ENCODE measurements around the gene TOMM70.

GRCh38 chr3:100319951-100320350 lies 80.9 kb downstream of the TOMM70 start:
- TF ChIP-seq CTCF (IDR thresholded peaks at IDR 0.05) (no peak), POLR2AphosphoS5 (IDR thresholded peaks at IDR 0.05) (no peak), EP300 (IDR thresholded peaks at IDR 0.05) (no peak), POLR2A (IDR thresholded peaks at IDR 0.05) (no peak)
